Measurements from ENCODE around the gene FGD4. TPM values are rescaled to one million over a fixed set of nuclear protein-coding genes. Genes with fewer than 3 reads are reported as not detected.

The FGD4 gene
- total and polyA plus RNA-seq, 2 donors (not counting 3 experiments of a cell fraction or from before 2014, with no cell fraction given): 6.6 to 44.7 TPM

DNA sequence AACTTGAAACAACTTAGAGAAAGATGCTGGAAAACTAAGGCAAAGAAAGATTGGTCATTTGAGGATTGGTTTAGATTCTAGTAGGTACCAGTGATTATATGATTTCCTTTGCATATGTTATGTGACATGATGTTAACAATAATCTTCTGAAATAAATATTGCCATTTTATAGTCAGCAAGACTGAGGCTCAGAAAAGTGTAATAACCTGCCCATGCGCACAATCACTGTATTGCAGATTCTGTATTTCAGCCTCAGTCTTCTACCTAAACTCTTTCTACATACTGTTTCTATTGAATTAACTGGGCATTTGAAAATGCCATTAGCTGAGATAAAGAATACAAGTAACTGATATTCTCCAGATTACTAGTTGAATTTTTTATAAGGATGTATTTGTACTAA lies 61.3 kb downstream of the FGD4 start:
- ChIA-PET CTCF (interaction anchor here (0.6 to 1.0 kb wide), 4 partner anchors 22 to 212 kb away, joined by 3 to 4 read pairs (median 4); no protein-coding TSS in a partner anchor), POLR2A (interaction anchor here (0.6 kb wide), 1 partner anchor 88 kb away, joined by 4 read pairs; no protein-coding TSS in a partner anchor)
- BruUV-seq (replicated peaks): no TSS peak
- Histone ChIP-seq H3K4me2 (ENCODE audit: insufficient read depth, low read length) (no peak overlapping the region), H3K27me3 (ENCODE audit: control insufficient read depth in 2 of 2, insufficient read depth in 2 of 2, low read length in 2 of 2) (no peaks in the 10 kb centered on the region), H2AFZ (ENCODE audit: low read depth, low read length) (no peak overlapping the region), H3K9me3 (replicated peaks; ENCODE audit: control insufficient read depth, insufficient read depth, low read length) (no peaks in the 10 kb centered on the region), H4K20me1 (replicated peaks; ENCODE audit: control insufficient read depth, extremely low read depth, insufficient read depth, low read length) (no peaks in the 10 kb centered on the region), H3K79me2 (ENCODE audit: control insufficient read depth, insufficient read depth, low read length) (peaks cover 22% of the 10 kb centered on the region), H3K36me3 (ENCODE audit: control insufficient read depth in 2 of 2, extremely low read depth in 1 of 2, insufficient read depth in 2 of 2, low read length in 2 of 2) (no peaks in the 10 kb centered on the region), H3K27ac (ENCODE audit: insufficient read depth, low read depth, low read length) (no peak overlapping the region), H3K9ac (replicated peaks; ENCODE audit: extremely low read depth, insufficient read depth, low read length) (no peak overlapping the region), H3K4me3 (replicated peaks in 1 of 3; ENCODE audit: insufficient read depth in 1 of 3, low read depth in 1 of 3, low read length in 3 of 3) (no peak overlapping the region), H3K9me1 (replicated peaks; ENCODE audit: control insufficient read depth, extremely low read depth, insufficient read depth, low read length) (no peaks in the 10 kb centered on the region), H3K4me1 (ENCODE audit: control insufficient read depth, extremely low read depth, insufficient read depth, low read length) (peaks cover 24% of the 10 kb centered on the region)
- FAIRE-seq (no peak), DNase-seq (ENCODE audit: low read depth, low spot score) (no peak)
- TF ChIP-seq EZH2 (IDR thresholded peaks at IDR 0.05; ENCODE audit: borderline replicate concordance, low read depth, low read length, severe bottlenecking) (no peak), JUN (IDR thresholded peaks at IDR 0.05; ENCODE audit: borderline replicate concordance, insufficient read depth, insufficient read length, low read depth) (no peak), MYC (IDR thresholded peaks at IDR 0.05; ENCODE audit: low read depth, low read length) (no peak), POLR2AphosphoS5 (IDR thresholded peaks at IDR 0.05; ENCODE audit: insufficient read depth, low read depth, low read length) (no peak), FOS (IDR thresholded peaks at IDR 0.05; ENCODE audit: borderline replicate concordance, insufficient read depth, low read length) (no peak), GATA2 (IDR thresholded peaks at IDR 0.05; ENCODE audit: insufficient read depth, insufficient read length, low read depth, low read length) (no peak), POLR2A (IDR thresholded peaks at IDR 0.05; ENCODE audit: low read depth, low read length) (no peak)
- TF ChIP-seq, protein P1, sequence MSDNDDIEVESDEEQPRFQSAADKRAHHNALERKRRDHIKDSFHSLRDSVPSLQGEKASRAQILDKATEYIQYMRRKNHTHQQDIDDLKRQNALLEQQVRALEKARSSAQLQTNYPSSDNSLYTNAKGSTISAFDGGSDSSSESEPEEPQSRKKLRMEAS (IDR thresholded peaks at IDR 0.05; ENCODE audit: insufficient read depth, insufficient read length): no peak
- TF ChIP-seq, protein P2, sequence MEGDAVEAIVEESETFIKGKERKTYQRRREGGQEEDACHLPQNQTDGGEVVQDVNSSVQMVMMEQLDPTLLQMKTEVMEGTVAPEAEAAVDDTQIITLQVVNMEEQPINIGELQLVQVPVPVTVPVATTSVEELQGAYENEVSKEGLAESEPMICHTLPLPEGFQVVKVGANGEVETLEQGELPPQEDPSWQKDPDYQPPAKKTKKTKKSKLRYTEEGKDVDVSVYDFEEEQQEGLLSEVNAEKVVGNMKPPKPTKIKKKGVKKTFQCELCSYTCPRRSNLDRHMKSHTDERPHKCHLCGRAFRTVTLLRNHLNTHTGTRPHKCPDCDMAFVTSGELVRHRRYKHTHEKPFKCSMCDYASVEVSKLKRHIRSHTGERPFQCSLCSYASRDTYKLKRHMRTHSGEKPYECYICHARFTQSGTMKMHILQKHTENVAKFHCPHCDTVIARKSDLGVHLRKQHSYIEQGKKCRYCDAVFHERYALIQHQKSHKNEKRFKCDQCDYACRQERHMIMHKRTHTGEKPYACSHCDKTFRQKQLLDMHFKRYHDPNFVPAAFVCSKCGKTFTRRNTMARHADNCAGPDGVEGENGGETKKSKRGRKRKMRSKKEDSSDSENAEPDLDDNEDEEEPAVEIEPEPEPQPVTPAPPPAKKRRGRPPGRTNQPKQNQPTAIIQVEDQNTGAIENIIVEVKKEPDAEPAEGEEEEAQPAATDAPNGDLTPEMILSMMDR (IDR thresholded peaks at IDR 0.05; ENCODE audit: extremely low read depth in 1 of 2, insufficient read depth in 1 of 2, low read depth in 1 of 2, low read length in 2 of 2): no peak
- dilution Hi-C loops (cut with MboI; ENCODE audit: extremely low pct_ligation_motif_present, low sequenced_read_pairs): no loop called here
- intact Hi-C loops (cut with micrococcal nuclease): no loop called here

All from endothelial cell of umbilical vein (primary cell).